Stimulated activated CD8-positive, alpha-beta memory T cell treated with anti-CD3 and anti-CD28 coated beads, Interleukin-7, amount 100 ng/mL, for 24 hours (primary cell): ENCODE results near the gene MCRS1.
"Not testable (repeated sequence)": the region's sequence is repeated elsewhere in the genome, so short reads cannot be mapped to it uniquely, and the experiment has no call there.

Experiments
- DNase-seq: peaks from one replicate; pipeline ENCODE4 v3.0.0-alpha.2; 2020; ENCODE audit warnings: low read depth

The MCRS1 gene

DNA sequence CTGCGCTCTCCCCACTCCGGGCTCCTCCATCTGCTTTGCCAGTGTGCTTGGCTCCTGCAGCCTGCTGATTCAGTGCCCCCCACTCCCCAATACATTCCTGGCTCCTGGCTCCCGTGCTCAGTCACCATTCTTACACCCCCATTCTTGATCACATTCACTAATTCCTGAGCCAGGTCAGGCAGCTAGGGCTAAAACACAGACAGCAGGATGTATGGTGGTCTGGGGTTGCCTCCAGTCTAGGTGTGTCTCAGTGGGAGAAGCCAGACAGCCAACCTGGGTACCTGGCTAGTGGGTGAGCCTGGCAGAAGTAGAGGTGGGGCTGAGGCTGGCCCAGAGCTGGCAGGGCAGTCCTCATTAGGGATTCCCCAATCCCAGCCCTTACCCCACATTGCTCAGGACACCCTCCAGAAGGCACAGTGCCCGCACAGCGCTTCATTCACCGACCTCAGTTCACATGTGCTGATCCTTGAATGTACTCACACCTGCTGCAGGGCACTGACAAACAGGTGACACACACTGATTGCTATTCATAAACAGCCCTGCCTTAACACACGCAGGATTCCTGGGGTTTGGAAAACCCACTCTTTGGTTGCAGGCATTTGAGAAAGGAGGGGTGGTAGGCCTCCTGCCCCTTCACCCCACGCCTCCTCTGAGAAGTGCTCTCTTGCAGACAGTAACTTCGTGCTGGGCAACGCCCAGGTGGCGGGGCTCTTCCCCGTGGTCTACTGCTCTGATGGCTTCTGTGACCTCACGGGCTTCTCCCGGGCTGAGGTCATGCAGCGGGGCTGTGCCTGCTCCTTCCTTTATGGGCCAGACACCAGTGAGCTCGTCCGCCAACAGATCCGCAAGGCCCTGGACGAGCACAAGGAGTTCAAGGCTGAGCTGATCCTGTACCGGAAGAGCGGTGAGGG, 27.5 kb downstream of the MCRS1 start:
- no peak for DNase-seq

GRCh38 chr12:49539406-49540228, 28.3 kb downstream of the MCRS1 start:
- DNase-seq = no peak

DNA sequence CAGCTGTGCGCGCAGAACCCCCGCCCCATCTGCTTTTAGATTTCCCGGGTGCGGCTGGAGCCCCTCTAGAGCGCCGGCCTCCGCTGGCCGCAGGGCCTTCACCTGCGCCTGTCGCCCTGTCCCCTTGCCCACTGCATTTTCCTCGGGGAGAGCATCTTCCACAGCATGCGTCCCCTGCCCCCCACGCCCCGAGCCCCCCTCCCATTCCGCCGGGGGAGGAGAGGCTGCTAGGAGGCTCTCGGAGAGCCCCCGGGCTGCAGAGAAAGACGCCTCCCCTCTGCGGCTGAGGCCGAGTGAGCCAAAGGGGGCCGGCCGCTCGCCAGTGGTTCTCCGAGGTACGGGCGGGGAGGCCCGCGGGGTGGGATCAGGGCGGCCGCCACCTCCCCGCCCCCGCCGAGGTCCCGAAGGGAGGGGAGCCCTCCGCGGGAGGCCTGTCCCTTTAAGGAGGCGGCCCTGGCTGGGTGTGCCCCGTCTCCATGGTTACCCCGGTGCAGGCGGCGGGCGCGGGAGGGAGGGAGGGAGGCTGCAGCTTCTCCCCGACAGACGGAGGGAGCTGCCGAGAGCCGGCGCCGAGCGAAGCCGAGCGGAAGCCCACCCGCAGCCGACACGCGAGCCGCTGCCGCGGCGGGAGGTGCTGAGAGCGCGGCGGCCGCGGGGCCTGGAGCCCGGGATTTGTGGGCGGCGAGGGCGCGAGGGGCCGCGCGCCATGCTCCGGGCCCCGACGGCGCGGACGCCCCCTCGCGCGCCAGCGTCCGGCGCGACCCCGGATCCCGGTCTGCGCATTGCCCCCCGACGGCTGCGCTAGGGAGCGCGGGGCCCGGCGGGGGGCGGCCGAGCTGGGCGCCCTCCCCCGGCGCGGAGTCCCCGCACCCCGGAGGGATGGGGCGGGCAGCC, 29.2 kb downstream of the MCRS1 start, which contains the start of gene KCNH3:
KCNH3 (plus strand) TSS at position 521 of the 894 bp plus-strand sequence. CDS start 387 bp downstream, outside the sequence.
- peak; percentile 61 for DNase-seq

GRCh38 chr12:49537752-49538509, 30.0 kb downstream of the MCRS1 start:
- DNase-seq = no peak

GRCh38 chr12:49537231-49537751, 30.7 kb downstream of the MCRS1 start:
- no peak for DNase-seq

DNA sequence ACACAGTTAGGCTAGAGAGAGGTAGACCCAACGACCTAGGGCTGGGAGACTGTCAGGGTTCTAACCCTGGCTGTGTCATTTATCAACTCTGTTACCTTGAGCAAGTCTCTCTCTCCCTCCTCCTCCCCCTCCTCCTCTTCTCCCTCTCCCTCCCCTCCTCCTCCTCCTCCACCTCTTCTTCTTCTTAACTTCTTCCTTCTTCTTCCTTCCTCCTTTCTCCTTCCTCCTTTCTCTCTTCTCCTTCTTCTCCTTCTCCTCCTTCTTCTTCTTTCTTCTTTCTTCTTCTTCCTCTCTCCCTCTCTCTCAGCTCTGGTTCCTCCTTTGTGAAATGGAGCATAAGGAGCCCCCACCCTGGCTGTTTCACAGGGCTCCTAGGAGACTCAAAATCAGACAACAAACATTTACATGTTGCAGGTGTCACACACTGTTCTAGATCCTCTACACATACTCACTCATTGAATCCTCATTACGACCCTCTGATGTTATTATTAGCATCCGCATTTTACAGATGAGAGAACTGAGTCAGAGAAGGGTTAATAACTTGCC, 31.3 kb downstream of the MCRS1 start:
- no peak for DNase-seq

- DNase-seq = no peak
Measured at GRCh38 chr12:49535921-49536525, 31.9 kb downstream of the MCRS1 start.

GRCh38 chr12:49534731-49535278, 33.1 kb downstream of the MCRS1 start:
- no peak for DNase-seq

- DNase-seq = not testable (repeated sequence)
Measured at GRCh38 chr12:49534122-49534521, 33.8 kb downstream of the MCRS1 start.

- DNase-seq = no peak
Measured at GRCh38 chr12:49533331-49533730, 34.6 kb downstream of the MCRS1 start.

- no peak for DNase-seq
Measured at GRCh38 chr12:49531745-49532144, 36.2 kb downstream of the MCRS1 start.

GRCh38 chr12:49529414-49529813, 38.5 kb downstream of the MCRS1 start:
- no peak for DNase-seq

GRCh38 chr12:49527361-49528130, 40.4 kb downstream of the MCRS1 start:
- DNase-seq = no peak

GRCh38 chr12:49525942-49526341, 42.0 kb downstream of the MCRS1 start:
- no peak for DNase-seq

GRCh38 chr12:49524660-49525324, 43.1 kb downstream of the MCRS1 start:
- DNase-seq = no peak

DNA sequence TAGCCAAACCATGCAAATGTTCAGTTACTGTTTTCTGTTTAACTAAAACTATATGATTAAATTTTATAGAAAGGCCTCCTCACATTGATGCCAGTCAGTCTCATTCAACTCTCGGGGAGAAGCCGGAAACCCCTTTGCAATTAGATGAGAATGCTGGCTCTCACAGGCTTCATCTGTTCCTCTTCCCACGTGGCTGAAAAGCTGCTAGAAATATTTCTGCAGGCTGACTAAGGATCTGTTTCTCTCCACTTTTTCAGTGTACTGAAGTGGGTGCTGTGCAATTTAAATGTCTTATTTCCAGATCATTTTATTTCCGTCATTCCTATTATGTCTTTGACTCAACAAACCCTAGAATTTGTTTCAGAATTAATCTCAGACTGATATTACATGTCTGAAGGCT, 46.6 kb downstream of the MCRS1 start:
- no peak for DNase-seq

DNA sequence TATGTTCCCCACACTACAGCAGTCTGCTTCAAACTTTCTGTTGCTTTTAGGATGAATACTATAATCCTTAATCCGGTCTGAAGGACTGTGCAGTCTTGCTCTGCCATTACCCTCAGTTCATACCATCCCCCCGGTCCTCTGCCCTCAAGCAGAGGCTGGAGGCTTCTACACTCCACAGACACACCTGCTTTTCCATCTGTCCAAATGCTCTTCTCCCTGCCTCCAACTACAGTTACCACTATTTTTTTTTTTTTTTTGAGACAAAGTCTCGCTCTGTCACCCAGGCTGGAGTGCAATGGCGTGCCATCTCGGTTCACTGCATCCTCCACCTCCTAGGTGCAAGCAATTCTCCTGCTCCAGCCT, 48.4 kb downstream of the MCRS1 start:
- no peak for DNase-seq

GRCh38 chr12:49518914-49519573, 48.9 kb downstream of the MCRS1 start:
- DNase-seq = no peak
